HG03558 (cell line): ENCODE data around the gene RANBP2.
"Not testable (repeated sequence)": the region's sequence is repeated elsewhere in the genome, so short reads cannot be mapped to it uniquely, and the experiment has no call there.

Experiments used
- ATAC-seq: cut with Tn5 transposase; IDR thresholded peaks from one replicate; pipeline ENCODE4 v1.9.1; 2021; ENCODE audit warnings: moderate number of reproducible peaks; ENCODE audit not compliant: unreplicated experiment; ENCODE audit errors: extremely low read depth

Gene RANBP2

GRCh38 chr2:108767859-108768258, 48.6 kb downstream of the RANBP2 start:
- ATAC-seq: not testable (repeated sequence)

- no peak for ATAC-seq
Measured at GRCh38 chr2:108776475-108776874, 57.2 kb downstream of the RANBP2 start.

- ATAC-seq: no peak
Measured at GRCh38 chr2:108778857-108779256, 59.6 kb downstream of the RANBP2 start.

- peak; percentile 1 for ATAC-seq
Measured at GRCh38 chr2:108786008-108786353, 66.7 kb downstream of the RANBP2 start.

- ATAC-seq: peak; percentile 88
Measured at GRCh38 chr2:108786354-108787215, 67.3 kb downstream of the RANBP2 start, which contains the start of gene CCDC138. Gene CCDC138, plus strand, starts transcription at chr2:108786771. Its CDS starts 52 bp downstream, at chr2:108786823.

- ATAC-seq: no peak
Measured at GRCh38 chr2:108787216-108787541, 67.9 kb downstream of the RANBP2 start.

- no peak for ATAC-seq
Measured at GRCh38 chr2:108803045-108803736, 83.9 kb downstream of the RANBP2 start.

- no peak for ATAC-seq
Measured at GRCh38 chr2:108805032-108805431, 85.8 kb downstream of the RANBP2 start.

- no peak for ATAC-seq
Measured at GRCh38 chr2:108805782-108806181, 86.5 kb downstream of the RANBP2 start.

- ATAC-seq: no peak
Measured at GRCh38 chr2:108806371-108807113, 87.3 kb downstream of the RANBP2 start.

GRCh38 chr2:108809936-108810335, 90.7 kb downstream of the RANBP2 start:
- no peak for ATAC-seq

GRCh38 chr2:108810993-108811957, 92.0 kb downstream of the RANBP2 start:
- ATAC-seq: no peak

GRCh38 chr2:108813732-108814131, 94.5 kb downstream of the RANBP2 start:
- no peak for ATAC-seq

- no peak for ATAC-seq
Measured at GRCh38 chr2:108820482-108820881, 101.2 kb downstream of the RANBP2 start.

- ATAC-seq: no peak
Measured at GRCh38 chr2:108823286-108823685, 104.0 kb downstream of the RANBP2 start.

- no peak for ATAC-seq
Measured at GRCh38 chr2:108824316-108825070, 105.2 kb downstream of the RANBP2 start.

- ATAC-seq: no peak
Measured at GRCh38 chr2:108825254-108825653, 106.0 kb downstream of the RANBP2 start.

GRCh38 chr2:108825736-108826135, 106.5 kb downstream of the RANBP2 start:
- ATAC-seq: no peak
